ENCODE measurements around the gene CHST12. TPM values are rescaled to one million over a fixed set of nuclear protein-coding genes. Genes with fewer than 3 reads are reported as not detected.

Gene CHST12
- total and polyA plus RNA-seq, 10 of the 15 experiments (the other 5 are each of a cell fraction or from before 2014, with no cell fraction given) = 0.05 to 14.2 (median 3.3) TPM

GRCh38 chr7:2403718-2404648, 572 bp downstream of the CHST12 start (continued):
- no peak for TF ChIP-seq CBX5 (IDR thresholded peaks at IDR 0.05; ENCODE audit: low read depth)
- TF ChIP-seq IRF5 (IDR thresholded peaks at IDR 0.05; ENCODE audit: borderline replicate concordance) = no peak
- peak; percentile 16; the same call in 1 of the 2 replicates for TF ChIP-seq BACH1 (IDR thresholded peaks at IDR 0.05; ENCODE audit: borderline replicate concordance)
- no peak for TF ChIP-seq CHD4 (IDR thresholded peaks at IDR 0.05)
- no peak for TF ChIP-seq EP300 (IDR thresholded peaks at IDR 0.05; ENCODE audit: borderline replicate concordance in 1 of 2, control insufficient read depth in 1 of 2, low read depth in 2 of 2, low read length in 2 of 2)
- TF ChIP-seq E2F8 (IDR thresholded peaks at IDR 0.05; ENCODE audit: low read depth, partially characterized antibody) = no peak
- TF ChIP-seq WRNIP1 (IDR thresholded peaks at IDR 0.05; ENCODE audit: borderline replicate concordance, low read depth, low read length) = no peak
- no peak for TF ChIP-seq CBFB (IDR thresholded peaks at IDR 0.05; ENCODE audit: low read depth)
- TF ChIP-seq ASH2L (IDR thresholded peaks at IDR 0.05; ENCODE audit: borderline replicate concordance, low read depth) = no peak
- peak; percentile 26; the same call in 1 of the 2 replicates for TF ChIP-seq DPF2 (IDR thresholded peaks at IDR 0.05)
- no peak for TF ChIP-seq CEBPZ (IDR thresholded peaks at IDR 0.05; ENCODE audit: low read depth, low read length)
- TF ChIP-seq BCL3 (IDR thresholded peaks at IDR 0.05; ENCODE audit: borderline replicate concordance, insufficient read depth, low read depth, low read length, poor library complexity, severe bottlenecking) = no peak
- TF ChIP-seq EGR1 (IDR thresholded peaks at IDR 0.05; ENCODE audit: borderline replicate concordance in 1 of 2, low read depth in 2 of 2, low read length in 2 of 2) = no peak
- TF ChIP-seq STAT3 (IDR thresholded peaks at IDR 0.05; ENCODE audit: low read depth, low read length) = no peak

All from GM12878 (cell line).